Fibroblast of lung (primary cell): ENCODE data around the gene DNAJC5. TPM values are rescaled to one million over a fixed set of nuclear protein-coding genes. Genes with fewer than 3 reads are reported as not detected.
"Not testable (repeated sequence)": the region's sequence is repeated elsewhere in the genome, so short reads cannot be mapped to it uniquely, and the experiment has no call there.

Source experiments
- DNase-seq, 2 donors: peaks; one replicate each; pipeline versions ENCODE4 v3.0.0 to v3.0.0-alpha.2; 2010; ENCODE audit warnings: low read depth in 2 of 2
- H2AFZ ChIP-seq: 2 replicates; pipeline ENCODE4 v1.5.1; 2012; ENCODE audit warnings: low read length, control low read depth, inconsistent platforms
- H3K27ac ChIP-seq: 2 replicates; pipeline ENCODE4 v1.5.1; 2011; ENCODE audit warnings: low read length, control low read depth; ENCODE audit not compliant: insufficient read depth
- H3K27me3 ChIP-seq: 2 replicates; pipeline ENCODE4 v1.5.1; 2011; ENCODE audit warnings: mild to moderate bottlenecking, low read length; ENCODE audit not compliant: control insufficient read depth, insufficient read depth
- H3K36me3 ChIP-seq: 2 replicates; pipeline ENCODE4 v1.5.1; 2011; ENCODE audit warnings: low read length; ENCODE audit not compliant: control insufficient read depth, insufficient read depth
- H3K4me1 ChIP-seq: 2 replicates; pipeline ENCODE4 v1.5.1; 2011; ENCODE audit warnings: low read length; ENCODE audit not compliant: control insufficient read depth, insufficient read depth; ENCODE audit errors: extremely low read depth
- H3K4me2 ChIP-seq: 2 replicates; pipeline ENCODE4 v1.5.1; 2011; ENCODE audit warnings: low read length, control low read depth; ENCODE audit not compliant: insufficient read depth; ENCODE audit errors: extremely low read depth
- H3K4me3 ChIP-seq, 4 experiments: fragments of 200-600 bp in 1 of 4; sonication (generic) in 1 of 4; replicated peaks in 1 of 4; 2 replicates each; pipeline ENCODE4 v1.5.1; 2011 to 2016; ENCODE audit warnings: low read length in 4 of 4, low read depth in 3 of 4, mild to moderate bottlenecking in 3 of 4, control low read depth in 2 of 4, inconsistent platforms in 1 of 4, mixed read lengths in 1 of 4; ENCODE audit not compliant: insufficient read depth in 1 of 4; ENCODE audit errors: control extremely low read depth in 1 of 4
- H3K79me2 ChIP-seq: 2 replicates; pipeline ENCODE4 v1.5.1; 2012; ENCODE audit warnings: mild to moderate bottlenecking, low read length, inconsistent platforms; ENCODE audit not compliant: control insufficient read depth, insufficient read depth
- H3K9ac ChIP-seq: 2 replicates; pipeline ENCODE4 v1.5.1; 2011; ENCODE audit warnings: mild to moderate bottlenecking, low read length, control low read depth; ENCODE audit not compliant: insufficient read depth
- H3K9me3 ChIP-seq: 2 replicates; pipeline ENCODE4 v1.5.1; 2012; ENCODE audit warnings: low read depth, low read length; ENCODE audit not compliant: control insufficient read depth, insufficient read depth
- H4K20me1 ChIP-seq: 2 replicates; pipeline ENCODE4 v1.5.1; 2011; ENCODE audit warnings: low read length; ENCODE audit not compliant: control insufficient read depth, insufficient read depth; ENCODE audit errors: extremely low read depth
- EZH2 ChIP-seq: IDR thresholded peaks from 2 replicates; pipeline ENCODE4 v1.5.1; 2012; ENCODE audit warnings: low read length, control low read depth, mild to moderate bottlenecking; ENCODE audit errors: missing control alignments
- polyA plus RNA-seq, 2 donors: library from polyadenylated mRNA; depleted of rRNA in 1 of 2; stranded (reverse) in 1 of 2; unstranded in 1 of 2; fragments of >200 nt; gene quantifications; 2 replicates each; pipeline ENCODE4 v1.2.1, GENCODE V29; 2011 to 2012; ENCODE audit warnings: missing spikeins in 1 of 2
- total RNA-seq: library from RNA; depleted of rRNA; stranded (reverse); fragments of >200 nt; gene quantifications from 2 replicates; pipeline ENCODE4 v1.2.1, GENCODE V29; 2014
- TF ChIP-seq, protein P1 (sequence below), 2 donors: IDR thresholded peaks in 1 of 2; conservative IDR thresholded peaks in 1 of 2; 1 replicate in 1 of 2; 2 replicates in 1 of 2; pipeline ENCODE4 v1.5.1; 2011 to 2012; ENCODE audit warnings: low read length in 2 of 2, control low read depth in 1 of 2, inconsistent platforms in 1 of 2, low read depth in 1 of 2, mild to moderate bottlenecking in 1 of 2

DNAJC5 gene
- total and polyA plus RNA-seq, 2 donors (not counting 1 experiment from before 2014, with no cell fraction given): 29.6 to 48.9 TPM

DNA sequence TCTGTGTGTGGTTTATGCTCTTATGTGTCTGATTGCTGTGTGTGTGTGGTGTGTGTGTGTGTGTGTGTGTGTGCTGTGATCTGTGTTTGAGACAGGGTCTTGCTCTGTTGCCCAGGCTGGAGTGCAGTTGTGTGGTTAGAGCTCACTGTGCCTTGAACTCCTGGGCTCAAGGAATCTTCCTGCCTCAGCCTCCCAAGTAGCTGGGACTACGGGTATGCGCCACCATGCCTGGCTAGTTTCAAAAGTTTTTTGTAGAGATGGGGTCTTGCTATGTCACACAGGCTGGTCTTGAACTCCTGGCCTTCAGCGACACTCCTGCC, 78.2 kb downstream of the DNAJC5 start:
- H3K4me2 ChIP-seq: peak overlapping the region; percentile 76
- DNase-seq: no peak
- no peak overlapping the region for H3K4me3 ChIP-seq
- peaks cover under 1% of the 10 kb centered on the region for H3K36me3 ChIP-seq
- no peak overlapping the region for H3K27ac ChIP-seq
- no peaks in the 10 kb centered on the region for H3K27me3 ChIP-seq
- no peak overlapping the region for H2AFZ ChIP-seq
- peaks cover 9% of the 10 kb centered on the region for H3K79me2 ChIP-seq
- H3K4me1 ChIP-seq: peaks cover 18% of the 10 kb centered on the region
- no peak for TF ChIP-seq EZH2
- TF ChIP-seq, protein P1, sequence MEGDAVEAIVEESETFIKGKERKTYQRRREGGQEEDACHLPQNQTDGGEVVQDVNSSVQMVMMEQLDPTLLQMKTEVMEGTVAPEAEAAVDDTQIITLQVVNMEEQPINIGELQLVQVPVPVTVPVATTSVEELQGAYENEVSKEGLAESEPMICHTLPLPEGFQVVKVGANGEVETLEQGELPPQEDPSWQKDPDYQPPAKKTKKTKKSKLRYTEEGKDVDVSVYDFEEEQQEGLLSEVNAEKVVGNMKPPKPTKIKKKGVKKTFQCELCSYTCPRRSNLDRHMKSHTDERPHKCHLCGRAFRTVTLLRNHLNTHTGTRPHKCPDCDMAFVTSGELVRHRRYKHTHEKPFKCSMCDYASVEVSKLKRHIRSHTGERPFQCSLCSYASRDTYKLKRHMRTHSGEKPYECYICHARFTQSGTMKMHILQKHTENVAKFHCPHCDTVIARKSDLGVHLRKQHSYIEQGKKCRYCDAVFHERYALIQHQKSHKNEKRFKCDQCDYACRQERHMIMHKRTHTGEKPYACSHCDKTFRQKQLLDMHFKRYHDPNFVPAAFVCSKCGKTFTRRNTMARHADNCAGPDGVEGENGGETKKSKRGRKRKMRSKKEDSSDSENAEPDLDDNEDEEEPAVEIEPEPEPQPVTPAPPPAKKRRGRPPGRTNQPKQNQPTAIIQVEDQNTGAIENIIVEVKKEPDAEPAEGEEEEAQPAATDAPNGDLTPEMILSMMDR (conservative IDR thresholded peaks at IDR 0.05 in 1 of 2, IDR thresholded peaks at IDR 0.05 in 1 of 2; ENCODE audit: low read depth in 1 of 2, low read length in 2 of 2): no peak
- H4K20me1 ChIP-seq: no peaks in the 10 kb centered on the region
- H3K9me3 ChIP-seq: no peaks in the 10 kb centered on the region
- H3K9ac ChIP-seq: no peak overlapping the region

DNA sequence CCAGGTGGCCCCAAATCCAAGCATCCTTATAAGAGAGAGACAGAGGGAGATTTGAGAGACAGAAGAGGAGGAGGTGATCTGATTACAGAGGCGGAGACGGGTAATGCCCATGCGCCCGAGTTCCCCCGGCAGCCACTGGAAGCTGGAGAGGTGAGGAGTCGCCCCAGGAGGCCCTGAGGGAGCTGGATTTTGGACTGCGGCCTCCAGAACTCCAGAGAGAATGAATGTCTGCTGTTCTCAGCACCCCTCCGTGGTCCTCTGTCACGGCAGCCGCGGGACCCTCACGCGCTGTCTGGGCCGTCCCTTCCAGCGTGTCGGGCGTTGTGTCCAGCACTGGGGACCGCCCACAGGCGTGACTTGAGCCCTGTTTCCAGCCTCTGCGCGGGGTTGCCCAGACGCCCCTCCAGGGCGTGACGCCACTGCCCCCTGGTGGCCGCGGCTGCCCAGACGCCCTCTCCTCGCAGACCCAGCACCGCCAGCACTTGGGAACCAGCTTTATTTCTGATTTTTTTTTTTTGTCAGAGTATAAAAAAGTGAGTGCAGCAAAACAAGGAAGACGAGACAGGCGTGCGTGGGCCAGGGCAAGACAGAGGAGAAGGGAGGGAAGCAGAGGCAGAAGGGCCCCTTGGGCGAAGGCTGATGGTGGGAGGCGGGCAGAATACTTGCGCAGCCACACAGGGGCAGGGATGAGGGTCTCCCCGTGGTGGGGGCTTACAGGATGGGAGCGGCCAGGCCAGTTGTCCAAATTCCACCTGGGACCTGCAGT, 78.9 kb downstream of the DNAJC5 start:
- Histone ChIP-seq H4K20me1 (no peaks in the 10 kb centered on the region), H3K4me3 (peak overlapping the region; percentile 29 to 54 (median 42)), H3K4me1 (peaks cover 17% of the 10 kb centered on the region), H3K36me3 (no peaks in the 10 kb centered on the region), H3K79me2 (peaks cover 4% of the 10 kb centered on the region), H2AFZ (peak overlapping the region; percentile 57), H3K27ac (no peak overlapping the region), H3K4me2 (peak overlapping the region; percentile 76), H3K9ac (no peak overlapping the region), H3K9me3 (no peaks in the 10 kb centered on the region), H3K27me3 (no peaks in the 10 kb centered on the region)
- TF ChIP-seq, protein P1 (conservative IDR thresholded peaks at IDR 0.05 in 1 of 2, IDR thresholded peaks at IDR 0.05 in 1 of 2; ENCODE audit: low read depth in 1 of 2, low read length in 2 of 2): peak; percentile 77 to 85
- no peak for TF ChIP-seq EZH2
- DNase-seq: peak; percentile 71 to 82

DNA sequence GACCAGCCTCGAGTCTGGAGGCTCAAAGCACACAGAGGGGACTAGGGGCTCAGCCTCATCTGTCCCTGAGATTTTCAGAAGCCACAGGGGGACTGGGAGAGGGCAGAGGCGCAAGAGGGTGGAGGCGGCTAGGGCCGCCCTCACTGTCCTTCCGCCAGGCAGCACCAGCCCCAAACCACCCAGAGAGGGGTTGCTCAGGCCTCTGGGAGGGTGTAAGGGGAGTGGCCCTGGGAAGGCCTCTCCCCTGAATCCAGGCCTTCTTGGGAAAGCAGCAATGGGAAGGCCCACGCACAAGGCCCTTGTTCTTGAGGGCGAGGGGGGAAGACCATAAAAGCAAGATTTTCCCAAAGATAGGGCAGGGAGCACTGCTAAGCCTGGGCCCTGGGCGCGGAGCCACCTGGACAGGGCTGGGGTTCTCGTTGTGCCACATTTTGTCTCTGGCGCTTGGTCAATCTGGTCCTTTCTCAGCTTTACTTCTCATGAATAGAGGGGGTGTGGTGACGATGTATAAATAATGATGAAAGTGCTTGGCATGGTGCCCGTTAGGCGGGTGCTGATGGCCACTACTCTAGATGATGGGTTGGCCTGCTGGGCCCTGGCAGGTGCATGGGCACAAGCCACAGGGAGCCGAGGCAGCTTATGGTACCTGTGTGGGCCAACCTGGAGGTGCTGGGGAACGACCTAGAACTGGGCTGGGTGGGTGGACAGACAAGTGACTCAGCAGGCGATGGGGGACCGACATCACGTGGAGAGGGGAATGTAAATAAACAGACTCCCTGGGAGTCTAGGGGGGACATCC, 79.7 kb downstream of the DNAJC5 start:
- Histone ChIP-seq H4K20me1 (no peaks in the 10 kb centered on the region), H2AFZ (no peak overlapping the region), H3K36me3 (no peaks in the 10 kb centered on the region), H3K4me1 (peaks cover 16% of the 10 kb centered on the region), H3K79me2 (no peaks in the 10 kb centered on the region), H3K4me2 (no peak overlapping the region), H3K9me3 (no peaks in the 10 kb centered on the region), H3K27ac (no peak overlapping the region), H3K27me3 (no peaks in the 10 kb centered on the region), H3K4me3 (no peak overlapping the region), H3K9ac (no peak overlapping the region)
- peak in 1 of 2 donors; percentile 62 for DNase-seq
- no peak for TF ChIP-seq EZH2
- TF ChIP-seq, protein P1 (conservative IDR thresholded peaks at IDR 0.05 in 1 of 2, IDR thresholded peaks at IDR 0.05 in 1 of 2; ENCODE audit: low read depth in 1 of 2, low read length in 2 of 2): no peak

DNA sequence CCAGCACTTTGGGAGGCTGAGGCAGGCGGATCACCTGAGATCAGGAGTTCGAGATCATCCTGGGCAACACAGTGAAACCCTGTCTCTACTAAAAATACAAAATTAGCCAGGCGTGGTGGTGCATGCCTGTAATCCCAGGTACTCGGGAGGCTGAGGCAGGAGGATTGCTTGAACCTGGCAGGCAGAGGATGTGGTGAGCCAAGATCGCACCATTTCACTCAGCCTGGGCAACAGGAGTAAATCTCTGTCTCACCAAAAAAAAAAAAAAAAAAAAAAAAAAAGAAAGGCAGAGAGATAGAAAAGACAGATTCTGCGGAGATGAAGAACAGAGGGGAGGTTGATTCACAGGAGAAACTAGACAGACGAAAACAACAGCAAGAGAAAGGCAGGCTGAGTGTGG, 81.6 kb downstream of the DNAJC5 start:
- not testable (repeated sequence) for H3K9me3 ChIP-seq, H3K79me2 ChIP-seq, H3K27me3 ChIP-seq, H3K4me3 ChIP-seq, H3K9ac ChIP-seq, H2AFZ ChIP-seq, H4K20me1 ChIP-seq, H3K4me2 ChIP-seq, H3K27ac ChIP-seq, DNase-seq, H3K36me3 ChIP-seq
- H3K4me1 ChIP-seq: peaks cover 16% of the 10 kb centered on the region
